C4-2B (cell line): ENCODE data around the gene SGO1.

Experiments
- H3K27ac ChIP-seq: fragments of 450-650 bp; 2 replicates; pipeline ENCODE4 v1.5.1; 2017
- CTCF ChIP-seq: fragments of 450-650 bp; conservative IDR thresholded peaks from 2 replicates; pipeline ENCODE4 v1.5.1; 2017; ENCODE audit warnings: mild to moderate bottlenecking
- ZFX ChIP-seq: fragments of 450-650 bp; IDR thresholded peaks from 2 replicates; pipeline ENCODE4 v1.6.1; 2017

The SGO1 gene

GRCh38 chr3:20125897-20126296 is 60.1 kb downstream of the SGO1 start:
- TF ChIP-seq ZFX = no peak
- TF ChIP-seq CTCF = no peak
- no peak overlapping the region for H3K27ac ChIP-seq

- no peak overlapping the region for H3K27ac ChIP-seq
Measured at GRCh38 chr3:20125289-20125688, 60.7 kb downstream of the SGO1 start.

GRCh38 chr3:20123131-20123652 is 62.8 kb downstream of the SGO1 start:
- H3K27ac ChIP-seq = no peak overlapping the region
- TF ChIP-seq ZFX = no peak
- no peak for TF ChIP-seq CTCF

More at GRCh38 chr3:20125289-20125688, 60.7 kb downstream of the SGO1 start:
- TF ChIP-seq CTCF = no peak
- TF ChIP-seq ZFX = no peak

GRCh38 chr3:20121088-20121487 is 64.9 kb downstream of the SGO1 start:
- no peak overlapping the region for H3K27ac ChIP-seq
- no peak for TF ChIP-seq CTCF
- no peak for TF ChIP-seq ZFX
